Calu3 (cell line): Measurements from ENCODE around the gene SPINK2. TPM values are rescaled to one million over a fixed set of nuclear protein-coding genes. Genes with fewer than 3 reads are reported as not detected.

ENCODE experiments used
- BruUV-seq: library from RNA; stranded (reverse); fragments of 400-500 nt; replicated peaks from 2 replicates; lab custom pipeline; 2021; lab: Mats Ljungman, UMichigan
- CTCF ChIA-PET: fragments of 300-600 bp; sonication (Branson Sonifier 250); formaldehyde crosslinking; loops from one replicate; lab custom pipeline; 2022; ENCODE audit warnings: antibody characterized with exemption; lab: Charles Lee
- DNase-seq: peaks from one replicate; pipeline ENCODE4 v3.0.0; 2022
- H3K27ac Mint-ChIP-seq: one replicate; pipeline ENCODE4 v1.8.0; 2022; ENCODE audit warnings: mixed read lengths; ENCODE audit not compliant: unreplicated experiment
- H3K27me3 Mint-ChIP-seq: one replicate; pipeline ENCODE4 v1.8.0; 2022; ENCODE audit warnings: mixed read lengths; ENCODE audit not compliant: unreplicated experiment
- H3K36me3 Mint-ChIP-seq: one replicate; pipeline ENCODE4 v1.8.0; 2022; ENCODE audit warnings: mild to moderate bottlenecking, moderate library complexity, mixed read lengths; ENCODE audit not compliant: insufficient read depth, unreplicated experiment
- H3K4me1 Mint-ChIP-seq: one replicate; pipeline ENCODE4 v1.8.0; 2022; ENCODE audit warnings: mild to moderate bottlenecking, low read depth, mixed read lengths; ENCODE audit not compliant: unreplicated experiment
- H3K4me3 Mint-ChIP-seq: one replicate; pipeline ENCODE4 v1.8.0; 2022; ENCODE audit warnings: mild to moderate bottlenecking, low read depth, moderate library complexity, mixed read lengths; ENCODE audit not compliant: unreplicated experiment
- H3K9me3 Mint-ChIP-seq: one replicate; pipeline ENCODE4 v1.8.0; 2022; ENCODE audit warnings: low read depth, mixed read lengths; ENCODE audit not compliant: unreplicated experiment
- CTCF ChIP-seq: fragments of 200-600 bp; IDR thresholded peaks from one replicate; pipeline ENCODE4 v1.8.0; 2022; ENCODE audit warnings: antibody characterized with exemption; ENCODE audit not compliant: unreplicated experiment
- intact Hi-C: fragments of 100-400 bp; cut with micrococcal nuclease; formaldehyde crosslinking; loops from one replicate; pipeline ENCODE4 v1.10.0; 2022; ENCODE audit not compliant: unreplicated experiment
- total RNA-seq: library from RNA; stranded (reverse); gene quantifications from 2 replicates; pipeline ENCODE4 v1.2.3, GENCODE V29; 2022

Gene SPINK2
- total RNA-seq, 1 experiment from 2014 or later = not detected

GRCh38 chr4:56782019-56782418 lies 39.5 kb downstream of the SPINK2 start:
- no peak for TF ChIP-seq CTCF
- no peak for DNase-seq
- CTCF ChIA-PET = no interaction called here
- Mint-ChIP-seq H3K4me1 (no peaks in the 10 kb centered on the region), H3K27ac (no peak overlapping the region), H3K27me3 (no peaks in the 10 kb centered on the region), H3K9me3 (no peaks in the 10 kb centered on the region), H3K36me3 (no peaks in the 10 kb centered on the region), H3K4me3 (no peak overlapping the region)
- intact Hi-C loops = no loop called here
- no TSS peak for BruUV-seq

- CTCF ChIA-PET = no interaction called here
- no peak overlapping the region for H3K27ac Mint-ChIP-seq
Observed at GRCh38 chr4:56773346-56773745, 48.2 kb downstream of the SPINK2 start.

GRCh38 chr4:56772134-56772533 lies 49.4 kb downstream of the SPINK2 start:
- CTCF ChIA-PET = no interaction called here
- TF ChIP-seq CTCF = no peak
- Mint-ChIP-seq H3K27me3 (no peaks in the 10 kb centered on the region), H3K4me3 (no peak overlapping the region), H3K36me3 (no peaks in the 10 kb centered on the region), H3K4me1 (peaks cover 9% of the 10 kb centered on the region), H3K27ac (no peak overlapping the region), H3K9me3 (no peaks in the 10 kb centered on the region)
- DNase-seq = no peak
- intact Hi-C loops = no loop called here
- no TSS peak for BruUV-seq

More at GRCh38 chr4:56773346-56773745, 48.2 kb downstream of the SPINK2 start:
- H3K4me1 Mint-ChIP-seq = peaks cover 6% of the 10 kb centered on the region
- no peak overlapping the region for H3K4me3 Mint-ChIP-seq
- no peak for DNase-seq
- no peaks in the 10 kb centered on the region for H3K36me3 Mint-ChIP-seq
- no peaks in the 10 kb centered on the region for H3K27me3 Mint-ChIP-seq
- intact Hi-C loops = no loop called here
- TF ChIP-seq CTCF = no peak
- BruUV-seq = no TSS peak
- no peaks in the 10 kb centered on the region for H3K9me3 Mint-ChIP-seq

GRCh38 chr4:56768763-56769162 lies 52.7 kb downstream of the SPINK2 start:
- Mint-ChIP-seq H3K9me3 (no peaks in the 10 kb centered on the region), H3K27me3 (no peaks in the 10 kb centered on the region), H3K4me1 (peaks cover 9% of the 10 kb centered on the region), H3K4me3 (no peak overlapping the region), H3K27ac (no peak overlapping the region), H3K36me3 (no peaks in the 10 kb centered on the region)
- CTCF ChIA-PET = no interaction called here
- BruUV-seq = no TSS peak
- TF ChIP-seq CTCF = no peak
- intact Hi-C loops = no loop called here
- DNase-seq = no peak
